GM19438 (cell line): ENCODE data around the gene ITM2B.
"Not testable (repeated sequence)": the region's sequence is repeated elsewhere in the genome, so short reads cannot be mapped to it uniquely, and the experiment has no call there.

Experiments used
- ATAC-seq: cut with Tn5 transposase; IDR thresholded peaks from one replicate; pipeline ENCODE4 v1.9.1; 2021; ENCODE audit warnings: low read depth; ENCODE audit not compliant: unreplicated experiment

The ITM2B gene

DNA sequence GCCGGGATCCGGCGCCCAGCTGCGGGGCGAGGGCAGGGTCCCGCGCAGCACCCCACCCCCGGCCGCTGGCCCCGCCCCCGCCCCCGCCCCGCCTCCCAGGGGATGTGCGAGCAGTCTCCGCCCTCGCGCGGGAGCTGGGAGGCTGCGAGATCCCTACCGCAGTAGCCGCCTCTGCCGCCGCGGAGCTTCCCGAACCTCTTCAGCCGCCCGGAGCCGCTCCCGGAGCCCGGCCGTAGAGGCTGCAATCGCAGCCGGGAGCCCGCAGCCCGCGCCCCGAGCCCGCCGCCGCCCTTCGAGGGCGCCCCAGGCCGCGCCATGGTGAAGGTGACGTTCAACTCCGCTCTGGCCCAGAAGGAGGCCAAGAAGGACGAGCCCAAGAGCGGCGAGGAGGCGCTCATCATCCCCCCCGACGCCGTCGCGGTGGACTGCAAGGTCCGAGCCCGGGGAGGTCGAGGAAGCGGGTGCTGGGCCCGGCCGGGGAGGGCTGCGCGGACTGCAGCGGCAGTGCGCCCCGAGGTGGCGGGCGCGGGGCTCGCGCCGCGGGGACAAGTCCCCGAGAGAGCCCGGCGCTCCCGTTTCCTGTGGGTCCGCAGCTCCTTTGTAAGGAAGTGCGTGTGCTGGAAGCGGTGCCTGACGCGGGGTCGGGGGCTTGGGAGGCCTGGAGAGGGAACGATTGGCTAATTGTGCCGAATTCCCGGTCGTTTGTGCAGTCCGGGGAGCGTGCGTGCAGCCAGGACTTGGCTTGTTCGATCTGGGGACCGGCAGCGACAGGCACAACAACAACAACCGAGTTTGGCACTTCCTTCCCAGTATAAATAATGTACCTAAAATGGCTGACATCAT lies at the start of gene ITM2B:
ITM2B (plus strand) TSS at position 161 of the 843 bp plus-strand sequence; CDS start at position 316, 155 bp downstream.
- ATAC-seq, result peak; percentile 65

DNA sequence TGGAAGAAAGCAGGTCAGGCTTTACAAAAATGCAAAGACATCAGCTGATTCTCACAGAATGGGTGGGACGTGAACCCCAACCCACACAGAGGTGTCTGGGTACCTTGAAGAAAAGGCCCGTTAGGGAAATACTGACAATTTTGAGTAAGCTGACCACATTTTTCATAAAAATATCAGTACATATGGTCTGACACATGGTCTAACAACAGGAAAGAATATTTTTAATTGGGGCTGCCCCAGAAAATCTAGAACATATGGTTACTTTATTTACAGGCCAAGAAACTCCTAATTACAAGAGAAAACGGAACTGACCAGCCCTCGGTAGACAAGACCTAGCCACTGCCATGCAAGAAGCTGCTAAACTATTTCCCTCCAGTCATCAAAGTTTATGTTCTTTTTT lies 48.7 kb upstream of the ITM2B start:
- ATAC-seq, result no peak

DNA sequence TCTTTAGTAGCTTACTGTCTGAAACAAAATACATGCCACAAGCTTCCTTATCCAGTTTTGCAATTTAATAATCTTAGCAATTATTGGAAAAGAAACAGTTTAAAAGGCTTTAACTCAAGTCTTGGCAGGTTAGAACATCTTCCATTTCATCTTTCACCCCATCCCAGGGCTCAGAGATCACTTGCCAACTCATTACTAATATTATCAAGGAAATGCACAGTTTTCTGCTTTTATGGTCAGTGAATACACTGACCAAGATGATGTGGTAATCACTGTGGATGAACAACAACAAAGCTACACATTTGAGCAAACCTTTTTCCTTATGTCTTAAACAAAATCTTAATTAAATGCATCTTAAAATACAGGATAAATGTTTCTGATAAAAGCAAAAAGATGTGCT lies 48.0 kb upstream of the ITM2B start:
- no peak for ATAC-seq

DNA sequence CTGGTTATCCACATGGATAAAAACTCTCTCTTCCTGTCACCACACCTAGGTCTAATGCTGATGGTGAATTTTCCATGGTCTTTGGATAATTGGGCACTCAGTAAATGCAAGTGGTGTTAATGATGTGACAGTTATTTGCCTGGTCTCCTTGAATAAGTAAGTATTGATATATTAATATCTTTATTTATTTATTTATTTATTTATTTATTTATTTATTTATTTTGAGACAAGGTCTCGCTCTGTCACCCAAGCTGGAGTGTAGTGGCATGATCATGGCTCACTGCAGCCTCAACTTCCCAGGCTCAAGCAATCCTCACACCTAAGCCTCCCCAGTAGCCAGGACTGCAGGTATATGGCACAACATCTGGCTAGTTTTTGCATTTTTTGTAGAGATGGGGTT lies 46.3 kb upstream of the ITM2B start:
- no peak for ATAC-seq

DNA sequence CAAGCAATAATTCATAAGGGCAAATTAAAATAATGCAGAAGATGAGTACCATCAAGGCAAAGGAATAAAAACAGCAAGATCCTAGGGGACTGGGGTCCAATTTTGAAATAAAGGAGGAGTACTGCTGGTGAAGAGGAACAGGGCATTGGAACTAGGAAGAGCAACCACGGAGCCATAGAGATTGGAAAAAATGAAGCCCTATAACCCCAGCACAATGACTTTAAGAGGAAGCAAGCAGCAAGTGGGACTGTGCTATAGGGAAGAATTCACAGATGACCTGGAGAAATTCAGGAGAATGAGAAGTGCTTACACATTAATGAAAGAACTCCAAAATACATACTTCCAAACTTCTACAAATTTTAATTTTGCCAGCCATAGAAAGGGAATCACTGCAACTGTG lies 44.9 kb upstream of the ITM2B start:
- no peak for ATAC-seq

DNA sequence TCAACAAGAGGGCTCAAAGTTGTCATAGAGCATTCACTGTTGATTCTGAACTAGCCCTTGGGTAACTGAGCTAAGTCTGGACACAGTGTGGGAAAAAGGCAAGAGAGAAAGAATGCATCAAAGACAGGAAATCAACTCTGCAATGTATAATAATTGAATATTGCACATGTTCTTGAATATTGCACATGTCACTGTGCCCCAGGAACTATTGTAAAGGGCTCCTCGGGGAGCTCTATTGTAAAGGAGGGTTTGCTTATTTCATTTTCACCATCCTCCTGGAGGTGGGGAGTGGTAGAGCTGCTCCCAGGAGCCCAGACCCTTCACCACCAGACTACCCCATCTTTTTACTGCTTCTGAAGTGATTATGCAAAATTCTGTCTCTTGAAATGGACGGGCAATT lies 44.4 kb upstream of the ITM2B start:
- ATAC-seq, result no peak

DNA sequence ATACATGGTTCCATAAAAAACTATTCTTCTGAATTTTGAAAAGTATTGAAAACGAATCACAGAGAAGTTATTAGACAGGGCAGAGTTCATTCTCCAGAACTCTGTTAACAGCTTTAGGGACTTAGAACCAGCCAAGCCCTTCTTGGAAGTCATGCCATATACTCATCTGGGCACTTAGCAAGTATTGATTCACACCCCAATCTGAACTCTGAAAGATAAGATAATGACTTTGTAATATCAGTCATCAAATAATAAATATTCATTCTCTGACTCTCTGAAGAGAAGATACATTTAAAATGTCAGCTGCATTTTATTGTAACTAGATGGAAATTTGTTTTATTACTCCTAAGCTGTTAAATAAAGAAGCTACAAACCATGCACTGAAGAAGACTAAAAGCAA lies 43.8 kb upstream of the ITM2B start:
- no peak for ATAC-seq

DNA sequence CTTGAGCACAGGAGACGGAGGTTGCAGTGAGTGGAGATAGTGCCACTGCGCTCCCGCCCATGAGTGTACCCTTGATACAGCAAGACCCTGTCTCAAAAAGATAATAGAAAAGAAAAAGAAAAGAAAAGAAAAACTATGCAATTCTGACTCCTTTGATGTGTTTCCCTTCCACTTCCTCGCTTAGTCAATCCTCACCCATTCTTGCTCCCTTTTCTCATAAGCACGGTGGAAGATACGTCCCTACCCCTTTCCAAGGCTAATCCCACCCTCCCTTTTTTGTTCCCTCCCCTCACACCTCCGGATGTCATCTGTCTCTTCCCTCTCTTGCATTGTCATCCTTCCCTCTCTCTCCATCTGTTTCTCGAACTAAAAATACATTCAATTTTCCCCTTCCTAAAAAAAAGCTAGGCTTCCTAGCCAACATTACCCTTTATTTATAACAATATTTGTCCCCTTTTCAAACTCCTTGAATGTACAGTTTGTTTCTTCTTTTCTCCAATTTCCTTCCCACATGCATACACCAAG lies 40.5 kb upstream of the ITM2B start:
- no peak for ATAC-seq

DNA sequence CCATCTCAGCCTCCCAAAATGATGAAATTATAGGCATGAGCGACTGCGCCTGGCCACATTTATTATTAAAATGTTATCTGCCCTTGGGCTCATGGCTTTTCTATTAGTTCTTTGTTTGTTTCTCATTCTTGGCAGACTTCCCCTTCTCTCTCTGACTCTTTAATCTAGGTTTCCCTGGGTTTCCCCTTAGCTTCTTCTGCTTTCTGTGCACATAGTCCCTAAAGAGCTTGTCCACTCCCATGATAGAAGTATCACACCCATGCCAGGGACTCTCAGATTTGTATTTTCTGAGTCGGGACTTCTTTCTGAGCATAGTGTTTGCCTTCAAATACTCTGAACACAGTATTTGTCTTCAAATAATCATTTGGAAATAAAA lies 38.6 kb upstream of the ITM2B start:
- no peak for ATAC-seq

DNA sequence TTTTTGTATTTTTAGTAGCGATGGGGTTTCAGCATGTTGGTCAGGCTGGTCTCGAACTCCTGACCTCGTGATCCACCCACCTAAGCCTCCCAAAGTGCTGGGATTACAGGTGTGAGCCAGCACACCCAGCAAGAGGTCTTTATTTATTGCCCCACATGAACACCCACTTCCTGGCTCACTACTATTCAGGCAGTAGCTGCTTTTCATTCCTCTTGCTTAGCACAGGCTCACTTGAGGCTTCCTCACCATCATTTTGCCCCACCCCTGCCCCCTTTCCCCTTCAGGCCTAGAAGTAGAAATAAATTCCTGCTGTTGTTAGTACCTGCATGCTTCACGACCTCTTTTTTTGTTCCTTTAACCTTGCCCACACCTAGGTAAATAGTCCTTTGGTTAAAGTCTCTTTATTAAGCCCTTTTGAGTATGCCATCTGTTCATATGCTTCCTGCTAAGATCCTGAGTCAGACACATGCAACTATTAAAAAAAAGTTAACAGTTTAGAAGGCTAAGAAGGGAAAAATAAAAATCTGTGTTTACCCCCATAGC lies 33.5 kb upstream of the ITM2B start:
- ATAC-seq, result no peak

DNA sequence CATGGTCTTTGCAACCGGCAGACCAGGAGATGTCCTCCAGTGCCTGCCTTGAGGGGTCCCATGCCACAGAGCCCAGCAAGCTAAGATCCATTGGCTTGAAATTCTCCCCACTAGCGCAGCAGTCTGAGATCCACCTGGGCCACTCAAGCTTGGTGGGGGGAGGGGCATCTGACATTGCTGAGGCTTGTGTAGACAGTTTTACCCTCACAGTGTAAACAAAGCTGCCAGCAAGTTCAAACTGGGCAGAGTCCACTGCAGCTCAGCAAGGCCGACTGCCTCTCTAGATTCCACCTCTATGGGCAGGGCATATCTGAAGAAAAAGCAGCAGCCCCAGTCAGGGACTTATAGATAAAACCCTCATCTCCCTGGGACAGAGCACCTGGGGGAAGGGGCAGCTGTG lies 32.0 kb upstream of the ITM2B start:
- ATAC-seq, result no peak

DNA sequence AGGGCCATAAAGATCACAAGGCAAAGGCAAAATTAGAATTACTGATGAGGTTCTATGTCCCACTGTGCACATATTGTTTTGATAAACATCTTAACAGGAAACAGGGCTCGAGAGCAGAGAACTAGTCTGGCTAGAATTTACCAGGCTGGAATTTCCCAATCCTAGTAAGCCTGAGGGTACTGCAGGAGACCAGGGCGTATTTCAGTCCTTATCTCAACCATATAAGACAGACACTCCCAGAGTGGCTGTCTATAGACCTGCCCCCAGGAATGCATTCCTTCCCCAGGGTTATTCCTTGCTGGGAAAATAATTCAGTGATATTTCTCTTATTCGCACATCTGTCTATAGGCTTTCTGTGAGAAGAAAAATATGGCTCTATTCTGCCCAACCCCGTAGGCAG lies 25.8 kb upstream of the ITM2B start:
- not testable (repeated sequence) for ATAC-seq

DNA sequence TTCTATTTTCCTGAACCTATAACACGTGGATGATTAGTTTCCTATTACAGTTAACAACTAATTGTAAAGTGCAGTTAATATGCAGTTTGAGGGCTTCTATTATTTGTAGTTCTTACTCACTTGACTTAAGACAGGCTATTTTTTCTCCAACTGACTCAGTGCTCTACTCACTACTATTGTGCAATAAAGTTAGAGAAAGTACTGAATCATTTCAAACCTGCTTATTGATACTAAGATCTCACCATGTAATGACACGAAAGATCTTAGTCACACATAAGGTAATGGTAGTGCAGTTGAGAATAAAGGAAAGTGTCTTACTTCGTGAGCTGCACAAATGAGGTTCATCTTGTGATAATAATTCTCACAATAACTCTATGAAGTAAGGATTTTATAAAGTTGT lies 22.8 kb upstream of the ITM2B start:
- ATAC-seq, result no peak

DNA sequence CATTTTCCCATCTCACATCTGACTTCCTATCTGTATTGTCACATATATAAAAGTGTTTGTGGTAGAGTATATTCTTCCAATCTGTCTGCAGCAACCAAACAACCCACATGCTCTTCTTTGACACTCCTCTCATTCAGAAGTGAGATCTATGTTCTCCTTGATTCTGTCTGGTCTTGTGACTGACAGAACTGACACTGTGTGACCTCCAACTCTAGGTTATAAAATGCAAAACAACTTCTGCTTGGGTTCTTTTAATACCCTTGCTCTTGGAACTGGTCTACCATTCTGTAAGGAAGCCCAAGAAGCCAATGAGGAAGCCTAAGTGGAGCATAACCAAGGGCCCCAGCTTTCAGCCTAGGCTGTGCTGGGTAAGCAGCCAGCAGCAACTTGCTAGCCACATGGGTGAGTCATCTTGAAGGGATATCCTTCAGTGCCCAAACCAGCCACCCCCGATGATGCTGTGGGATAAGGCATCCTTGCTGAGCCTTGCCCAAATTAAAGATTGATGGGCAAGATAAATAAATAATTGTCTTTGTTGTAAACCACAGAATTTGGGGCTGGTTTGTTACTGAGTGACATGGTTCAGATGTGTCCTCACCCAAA lies 18.4 kb upstream of the ITM2B start:
- ATAC-seq, result no peak

DNA sequence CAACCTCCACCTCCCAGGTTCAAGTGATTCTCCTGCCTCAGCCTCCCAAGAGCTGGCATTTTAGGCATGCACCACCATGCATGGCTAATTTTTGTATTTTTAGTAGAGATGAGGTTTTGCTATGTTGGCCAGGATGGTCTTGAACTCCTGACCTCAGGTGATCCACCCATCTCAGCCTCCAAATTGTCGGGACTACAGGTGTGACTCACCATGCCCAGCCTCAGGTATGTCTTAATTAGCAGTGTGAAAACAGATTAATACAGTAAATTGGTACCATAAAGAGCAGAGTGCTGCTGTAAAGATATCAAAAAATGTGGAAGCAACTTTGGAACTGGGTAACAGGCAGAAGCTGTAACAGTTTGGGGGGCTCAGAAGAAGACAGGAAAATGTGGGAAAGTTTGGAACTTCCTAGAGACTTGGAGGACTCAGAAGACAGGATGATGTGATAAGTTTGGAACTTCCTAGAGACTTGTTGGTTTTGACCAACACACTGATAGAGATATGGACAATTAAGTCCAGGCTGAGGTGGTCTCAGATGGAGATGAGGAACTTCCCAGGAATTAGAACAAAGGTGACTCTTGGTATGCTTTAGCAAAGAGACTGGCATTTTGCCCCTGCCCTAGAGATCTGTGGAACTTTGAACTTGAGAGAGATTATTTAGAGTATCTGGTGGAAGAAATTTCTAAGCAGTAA lies 17.3 kb upstream of the ITM2B start:
- not testable (repeated sequence) for ATAC-seq

DNA sequence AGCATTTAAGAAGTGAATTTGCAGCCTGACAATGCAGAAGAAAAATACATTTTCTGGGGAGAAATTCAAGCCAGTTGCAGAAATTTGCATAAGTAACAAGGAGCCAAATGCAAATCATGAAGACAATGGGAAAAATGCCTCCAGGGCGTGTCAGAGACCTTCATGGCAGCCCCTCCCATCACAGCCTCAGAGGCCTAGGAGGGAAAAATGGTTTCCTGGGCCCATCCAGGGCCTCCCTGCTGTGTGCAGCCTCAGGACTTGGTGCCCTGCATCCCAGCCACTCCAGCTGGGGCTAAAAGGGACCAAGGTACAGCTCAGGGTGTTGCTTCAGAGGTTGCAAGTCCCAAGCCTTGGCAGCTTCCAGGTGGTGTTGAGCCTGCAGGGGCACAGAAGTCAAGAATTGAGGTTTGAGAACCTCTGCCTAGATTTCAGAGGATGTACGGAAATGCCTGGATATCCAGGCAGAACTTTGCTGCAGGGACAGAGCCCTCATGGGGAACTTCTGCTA lies 16.7 kb upstream of the ITM2B start:
- ATAC-seq, result no peak

DNA sequence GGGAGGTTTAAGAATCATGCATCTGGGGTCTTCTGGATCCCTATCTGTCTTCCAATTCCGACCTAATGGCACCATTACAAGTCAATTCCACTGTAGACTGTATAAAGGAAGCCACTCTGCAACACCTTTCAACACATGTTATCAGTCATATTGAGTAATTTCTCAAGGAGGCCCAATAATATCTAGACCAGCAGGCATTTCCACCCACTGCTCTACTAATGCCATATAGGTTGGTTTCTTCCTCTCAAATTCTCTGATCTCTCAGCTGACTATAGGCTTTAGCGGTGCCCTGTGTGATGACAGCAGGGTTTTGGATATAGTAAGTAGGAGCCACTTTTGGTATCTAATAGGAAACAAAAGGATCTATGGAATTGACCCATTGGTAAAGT lies 12.4 kb upstream of the ITM2B start:
- no peak for ATAC-seq

DNA sequence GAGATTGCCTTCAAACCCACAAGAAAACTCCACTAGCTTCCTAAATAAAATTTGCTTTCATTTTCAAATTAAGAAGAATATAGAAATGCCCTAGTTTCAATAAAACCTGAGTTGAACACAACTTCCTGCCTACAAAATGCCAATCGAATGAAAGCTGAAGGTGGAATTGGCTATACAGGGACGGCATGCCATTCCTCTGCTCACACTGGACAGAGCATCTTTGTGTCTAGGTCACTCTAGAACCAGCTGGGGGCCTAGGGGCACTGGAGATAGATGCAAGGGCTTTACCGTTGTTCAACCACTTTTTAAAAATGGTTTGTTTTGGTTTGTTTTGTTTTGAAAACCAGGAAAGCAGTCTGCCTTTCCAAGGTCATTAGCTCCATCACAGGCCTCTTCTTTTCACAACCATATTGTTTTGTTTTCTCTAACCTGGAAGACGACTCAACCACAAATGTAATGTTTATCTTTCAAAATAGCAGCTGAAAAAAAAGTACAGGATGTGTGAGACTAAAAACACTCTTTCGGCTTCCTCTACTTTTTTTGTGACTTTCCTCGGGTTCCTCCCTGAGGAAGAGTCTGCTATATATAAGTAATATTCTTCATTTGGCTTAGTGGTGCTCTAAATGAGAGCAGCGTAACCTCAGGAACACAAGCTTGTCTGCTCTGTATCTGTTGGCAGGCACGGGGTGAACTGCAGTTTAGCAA lies 11.9 kb upstream of the ITM2B start:
- no peak for ATAC-seq

DNA sequence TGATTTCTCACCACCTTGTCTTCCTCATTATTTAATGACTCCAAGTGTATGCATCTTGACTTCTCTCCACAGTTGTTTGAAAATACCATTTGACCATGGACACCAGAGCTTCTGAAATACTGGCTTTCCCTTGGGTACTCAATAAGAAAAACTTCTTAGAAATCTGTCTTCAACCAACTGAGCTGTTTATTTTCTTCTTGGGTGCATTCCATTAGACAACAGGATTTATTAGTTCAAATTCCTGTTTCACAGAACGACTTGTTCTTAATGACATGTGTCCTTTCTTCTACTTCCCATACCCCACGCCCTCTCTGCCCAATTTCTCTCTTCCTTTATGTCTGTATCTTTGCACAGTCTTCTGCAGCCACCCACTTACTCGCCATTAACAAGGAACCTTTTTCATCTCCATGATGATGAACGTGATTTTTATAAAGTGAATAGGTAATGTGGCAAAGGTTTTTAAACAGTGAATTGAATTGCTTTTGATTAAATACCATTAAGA lies 11.3 kb upstream of the ITM2B start:
- no peak for ATAC-seq
